HepG2 (cell line): Measurements from ENCODE around the gene SKI. TPM values are rescaled to one million over a fixed set of nuclear protein-coding genes. Genes with fewer than 3 reads are reported as not detected.
A peak's percentile ranks its signal among the peaks of the same experiment; 100 is the strongest.

Experiments
- ATAC-seq: fragments of 200-7000 bp; cut with Tn5 transposase; 3 replicates; pipeline ENCODE4 v1.9.1; 2020; ENCODE audit warnings: mild to moderate bottlenecking, moderate library complexity
- BruUV-seq: library from RNA; stranded (reverse); fragments of 400-500 nt; replicated peaks from 2 replicates; lab custom pipeline; 2021; lab: Mats Ljungman, UMichigan
- CTCF ChIA-PET: fragments of 300-600 bp; formaldehyde crosslinking; extraction: SDS; loops from one replicate; lab custom pipeline; 2021; ENCODE audit warnings: low total read pairs, inconsistent platforms, low intra/inter-chr PET ratio; lab: Yijun Ruan, JAX
- POLR2A ChIA-PET: fragments of 350-600 bp; sonication (Branson Sonifier 250); formaldehyde crosslinking; loops from one replicate; lab custom pipeline; 2020; ENCODE audit warnings: antibody characterized with exemption, inconsistent platforms; lab: Yijun Ruan, JAX
- DNase-seq: peaks from one replicate; pipeline ENCODE4 v3.0.0-alpha.2; 2015; ENCODE audit warnings: low spot score
- FAIRE-seq: peaks from 3 replicates; lab custom pipeline; 2011; peaks lifted over from hg19 to GRCh38; lab: Jason Lieb, UNC
- H2AFZ ChIP-seq: one replicate; pipeline ENCODE4 v1.6.1; 2011; ENCODE audit warnings: low read length, inconsistent platforms
- H3K27ac ChIP-seq: fragments of 300-600 bp; 3 replicates; pipeline ENCODE4 v1.8.0; 2011; ENCODE audit warnings: mixed run types, mild to moderate bottlenecking, mixed read lengths, low read length, inconsistent platforms; ENCODE audit not compliant: insufficient read depth; ENCODE audit errors: extremely low read length
- H3K27me3 ChIP-seq, 2 experiments: fragments of 200-600 bp in 1 of 2; 2 replicates in 1 of 2; 3 replicates in 1 of 2; pipeline versions ENCODE4 v1.6.0 to v1.8.0; 2011; ENCODE audit warnings: low read length in 2 of 2, mild to moderate bottlenecking in 2 of 2, moderate library complexity in 2 of 2, inconsistent platforms in 1 of 2; ENCODE audit not compliant: insufficient read depth in 2 of 2, control insufficient read depth in 1 of 2
- H3K36me3 ChIP-seq, 2 experiments: fragments of 200-600 bp in 1 of 2; replicated peaks in 1 of 2; 2 replicates in 1 of 2; 3 replicates in 1 of 2; pipeline versions ENCODE4 v1.5.1 to v1.8.0; 2011; ENCODE audit warnings: low read length in 2 of 2, inconsistent platforms in 1 of 2; ENCODE audit not compliant: insufficient read depth in 2 of 2, control insufficient read depth in 1 of 2
- H3K4me1 ChIP-seq: 2 replicates; pipeline ENCODE4 v1.5.1; 2012; ENCODE audit warnings: low read length, inconsistent platforms; ENCODE audit not compliant: insufficient read depth
- H3K4me2 ChIP-seq: 2 replicates; pipeline ENCODE4 v1.6.0; 2011; ENCODE audit warnings: low read depth, low read length, inconsistent platforms
- H3K4me3 ChIP-seq, 3 experiments: fragments of 200-600 bp in 1 of 3; sonication (generic), shearing (Covaris generic) in 1 of 3; replicated peaks in 1 of 3; 2 replicates each; pipeline ENCODE4 v1.5.1; 2011 to 2016; ENCODE audit warnings: low read length in 3 of 3, inconsistent platforms in 2 of 3, low read depth in 2 of 3, mild to moderate bottlenecking in 2 of 3, control low read depth in 1 of 3, mixed read lengths in 1 of 3; ENCODE audit not compliant: insufficient read depth in 1 of 3
- H3K79me2 ChIP-seq: one replicate; pipeline ENCODE4 v1.6.1; 2011; ENCODE audit warnings: low read length, inconsistent platforms; ENCODE audit not compliant: insufficient read depth
- H3K9ac ChIP-seq: 2 replicates; pipeline ENCODE4 v1.6.0; 2011; ENCODE audit warnings: mild to moderate bottlenecking, low read depth, low read length, inconsistent platforms; ENCODE audit not compliant: insufficient read depth
- H3K9me3 ChIP-seq: 2 replicates; pipeline ENCODE4 v1.5.1; 2012; ENCODE audit warnings: mild to moderate bottlenecking, low read length
- H4K20me1 ChIP-seq: 2 replicates; pipeline ENCODE4 v1.6.0; 2011; ENCODE audit warnings: inconsistent platforms, mild to moderate bottlenecking, low read length, moderate library complexity; ENCODE audit not compliant: insufficient read depth
- ATM ChIP-seq: fragments of 450-650 bp; IDR thresholded peaks from 2 replicates; pipeline ENCODE4 v1.7.1; 2017; ENCODE audit warnings: mild to moderate bottlenecking, borderline replicate concordance
- CCDC6 ChIP-seq: sonication (generic); formaldehyde crosslinking; IDR thresholded peaks from 2 replicates; pipeline ENCODE4 v1.8.1; 2022; ENCODE audit warnings: mild to moderate bottlenecking, missing genetic modification reagents, moderate library complexity
- GMEB1 ChIP-seq: sonication (generic); formaldehyde crosslinking; IDR thresholded peaks from 2 replicates; pipeline ENCODE4 v1.5.1; 2020; ENCODE audit warnings: missing genetic modification reagents, mild to moderate bottlenecking, borderline replicate concordance
- MXD4 ChIP-seq: IDR thresholded peaks from 2 replicates; pipeline ENCODE4 v1.6.1; 2016; ENCODE audit warnings: mild to moderate bottlenecking, missing biosample characterization, missing genetic modification reagents
- PITX1 ChIP-seq: sonication (generic); formaldehyde crosslinking; IDR thresholded peaks from 2 replicates; pipeline ENCODE4 v1.5.1; 2020; ENCODE audit warnings: mild to moderate bottlenecking, missing genetic modification reagents
- STAG1 ChIP-seq: sonication (generic); formaldehyde crosslinking; IDR thresholded peaks from 2 replicates; pipeline ENCODE4 v1.4.0; 2020; ENCODE audit warnings: missing genetic modification reagents
- SYNCRIP ChIP-seq: fragments of 200-400 bp; formaldehyde crosslinking; IDR thresholded peaks from 2 replicates; pipeline ENCODE4 v1.6.1; 2018; ENCODE audit warnings: mild to moderate bottlenecking, low read depth, low read length; ENCODE audit not compliant: insufficient read depth
- TARDBP ChIP-seq: sonication (generic); formaldehyde crosslinking; IDR thresholded peaks from 2 replicates; pipeline ENCODE4 v1.8.0; 2022; ENCODE audit warnings: mild to moderate bottlenecking, missing genetic modification reagents
- YEATS4 ChIP-seq: sonication (generic); formaldehyde crosslinking; IDR thresholded peaks from 2 replicates; pipeline ENCODE4 v1.4.0; 2020; ENCODE audit warnings: missing genetic modification reagents, borderline replicate concordance
- ZEB1 ChIP-seq: IDR thresholded peaks from 2 replicates; pipeline ENCODE4 v1.6.1; 2012; ENCODE audit warnings: mild to moderate bottlenecking, low read depth, inconsistent platforms; ENCODE audit not compliant: insufficient replicate concordance
- ZKSCAN8 ChIP-seq: IDR thresholded peaks from 2 replicates; pipeline ENCODE4 v1.6.1; 2016; ENCODE audit warnings: borderline replicate concordance, missing genetic modification reagents, missing compliant biosample characterization
- ZNF331 ChIP-seq: sonication (generic); formaldehyde crosslinking; IDR thresholded peaks from 2 replicates; pipeline ENCODE4 v1.4.0; 2020; ENCODE audit warnings: missing genetic modification reagents
- ZNF557 ChIP-seq: sonication (generic); formaldehyde crosslinking; IDR thresholded peaks from 2 replicates; pipeline ENCODE4 v1.4.0; 2020; ENCODE audit warnings: missing genetic modification reagents
- ZNF710 ChIP-seq: sonication (generic); formaldehyde crosslinking; IDR thresholded peaks from 2 replicates; pipeline ENCODE4 v1.5.0; 2020; ENCODE audit warnings: mild to moderate bottlenecking, missing genetic modification reagents, borderline replicate concordance
- WGBS: methylation state at CpG from one replicate; pipeline ENCODE4 v1.1.6; 2017; ENCODE audit warnings: low lambda C conversion rate; 5-methylcytosine and 5-hydroxymethylcytosine counted together
- in situ Hi-C: cut with HindIII; loops from 2 replicates; pipeline ENCODE4 v1.10.0; 2017; ENCODE audit warnings: low pct_unique_long_range_greater_than_20kb; ENCODE audit not compliant: extremely low pct_ligation_motif_present
- intact Hi-C: fragments of 100-400 bp; cut with micrococcal nuclease; formaldehyde crosslinking; loops from one replicate; pipeline ENCODE4 v1.10.0; 2022; ENCODE audit not compliant: unreplicated experiment
- polyA plus RNA-seq, 8 experiments: library from polyadenylated mRNA; depleted of rRNA in 3 of 8; stranded (reverse) in 7 of 8; unstranded in 1 of 8; fragments of >200 nt; fragmentation: Illumina TruSeq in 4 of 8; extraction: Trizol in 4 of 8; gene quantifications; 2 replicates each; pipeline versions ENCODE4 v1.2.1 to v1.2.3, GENCODE V29; 2011 to 2016; ENCODE audit warnings: low read depth in 4 of 8, missing spikeins in 1 of 8, mixed read lengths in 1 of 8; ENCODE audit not compliant: insufficient read depth in 1 of 8
- total RNA-seq, 5 experiments: library from RNA; depleted of rRNA; stranded (reverse); fragments of >200 nt; fragmentation: Illumina TruSeq; extraction: Trizol; gene quantifications; 2 replicates each; pipeline ENCODE4 v1.2.3, GENCODE V29; 2016; ENCODE audit warnings: low read depth in 1 of 5
- TF ChIP-seq, protein P1 (sequence below): sonication (generic); formaldehyde crosslinking; IDR thresholded peaks from 2 replicates; pipeline ENCODE4 v1.4.0; 2020; ENCODE audit warnings: missing genetic modification reagents

SKI gene
- total and polyA plus RNA-seq, 2 of the 13 experiments (the other 11 are each of a cell fraction or from before 2014, with no cell fraction given), result 4.7 to 6.9 TPM

DNA sequence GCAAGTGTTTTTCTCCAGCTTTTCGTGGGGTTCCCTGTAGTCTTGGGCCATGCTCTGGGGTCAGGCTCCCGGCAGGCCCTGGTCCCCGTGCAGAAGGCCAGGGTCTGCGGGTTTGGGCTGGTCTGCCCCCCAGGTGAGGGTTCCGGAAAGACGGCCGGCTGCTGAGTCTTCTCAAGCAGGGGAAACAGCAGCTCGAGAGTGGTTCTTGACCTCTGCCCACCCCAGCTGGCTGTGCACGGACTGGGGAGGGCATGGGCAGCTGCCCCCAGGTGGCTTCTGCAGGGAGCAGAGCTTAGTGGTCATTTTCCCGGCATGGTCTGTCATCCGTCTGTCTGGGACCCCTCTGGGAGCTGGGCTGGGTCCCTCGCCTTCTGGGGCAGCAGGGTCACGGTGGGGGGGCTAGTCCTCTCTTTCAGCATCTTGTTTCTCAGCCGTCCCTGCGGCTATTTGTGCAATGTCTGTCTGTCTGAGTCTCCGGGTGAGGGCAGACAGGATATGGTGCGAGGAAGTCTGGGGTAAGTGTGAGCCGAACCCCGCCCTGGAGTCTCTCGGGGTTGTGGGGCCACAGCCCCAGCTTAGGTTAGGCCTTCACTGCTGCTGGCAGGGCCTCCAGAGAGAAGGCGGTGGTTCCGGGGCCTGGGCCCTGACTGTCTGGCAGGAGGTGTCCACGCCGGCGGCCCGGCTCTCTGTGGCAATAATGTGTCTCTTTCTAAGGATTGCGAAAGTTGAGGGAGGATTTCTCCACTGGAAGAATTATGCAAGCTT, 6.1 kb downstream of the SKI start (continued):
- TF ChIP-seq TARDBP (CRISPR knock-in tag), result peak; percentile 68; the same call in 1 of the 2 replicates
- TF ChIP-seq STAG1 (CRISPR knock-in tag), result peak; percentile 23; the same call in 1 of the 2 replicates
- TF ChIP-seq ZEB1, result no peak
- TF ChIP-seq SYNCRIP, result no peak

DNA sequence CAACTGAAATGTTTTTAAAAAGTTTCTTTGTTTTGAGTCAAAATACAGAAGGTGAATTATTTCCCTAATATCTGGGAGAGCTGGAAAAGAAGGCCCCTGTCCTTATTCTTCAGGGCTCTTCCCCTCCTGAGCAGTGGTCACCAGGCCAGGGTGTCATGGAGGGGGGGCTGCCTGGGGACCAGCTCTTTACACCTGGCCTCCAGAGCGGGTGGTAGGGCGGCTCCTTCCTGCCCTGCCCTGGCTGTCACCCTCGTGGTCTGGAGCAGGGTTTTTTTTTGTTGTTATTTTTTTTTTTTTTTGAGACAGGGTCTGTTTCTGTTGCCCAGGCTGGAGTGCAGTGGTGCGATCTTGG, 6.6 kb downstream of the SKI start:
- POLR2A ChIA-PET, result interaction anchor here (0.6 to 9.9 kb wide), 14 partner anchors 15 to 178 kb away, joined by 3 to 178 read pairs (median 8); partner anchors contain the start of genes FAAP20, MORN1, PEX10 and RER1
- in situ Hi-C loops (loop anchor here (5.0 kb wide), 1 partner anchor 37 kb away; no protein-coding TSS in a partner anchor), intact Hi-C loops (loop anchor here (1.0 to 5.0 kb wide), 3 partner anchors 14 to 37 kb away; no protein-coding TSS in a partner anchor)
- Histone ChIP-seq H3K4me1 (peaks cover 74% of the 10 kb centered on the region), H4K20me1 (peaks cover 86% of the 10 kb centered on the region), H3K9ac (no peak overlapping the region), H3K4me2 (peak overlapping the region; percentile 95), H3K27ac (peak overlapping the region; percentile 81), H3K79me2 (peaks cover 93% of the 10 kb centered on the region), H3K9me3 (no peaks in the 10 kb centered on the region), H3K27me3 (no peaks in the 10 kb centered on the region; a peak in 1 of 5 replicates), H3K4me3 (peak overlapping the region in 2 of 3 experiments; percentile 95 to 96; a peak in 3 of 6 replicates), H3K36me3 (peaks cover 4 to 12% of the 10 kb centered on the region in 2 experiments; a peak in 3 of 5 replicates), H2AFZ (no peak overlapping the region)
- no peak for DNase-seq
- CTCF ChIA-PET, result no interaction called here
- peak; percentile 12 for ATAC-seq
- 2% methylated on average over 4 of the region's 4 CpGs for WGBS
- no TSS peak for BruUV-seq
- FAIRE-seq, result no peak
- TF ChIP-seq ZNF710 (0 out of 2 replicates have a peak, but pooled peaks have one; percentile 23), ATM (no peak), YEATS4 (CRISPR knock-in tag) (no peak), ZNF331 (CRISPR knock-in tag) (no peak), MXD4 (CRISPR knock-in tag) (peak; percentile 20), GMEB1 (CRISPR knock-in tag) (no peak), ZNF557 (CRISPR knock-in tag) (no peak), CCDC6 (CRISPR knock-in tag) (no peak), ZKSCAN8 (CRISPR knock-in tag) (0 out of 2 replicates have a peak, but pooled peaks have one; percentile 17), PITX1 (CRISPR knock-in tag) (peak; percentile 27)
- TF ChIP-seq, protein P1, sequence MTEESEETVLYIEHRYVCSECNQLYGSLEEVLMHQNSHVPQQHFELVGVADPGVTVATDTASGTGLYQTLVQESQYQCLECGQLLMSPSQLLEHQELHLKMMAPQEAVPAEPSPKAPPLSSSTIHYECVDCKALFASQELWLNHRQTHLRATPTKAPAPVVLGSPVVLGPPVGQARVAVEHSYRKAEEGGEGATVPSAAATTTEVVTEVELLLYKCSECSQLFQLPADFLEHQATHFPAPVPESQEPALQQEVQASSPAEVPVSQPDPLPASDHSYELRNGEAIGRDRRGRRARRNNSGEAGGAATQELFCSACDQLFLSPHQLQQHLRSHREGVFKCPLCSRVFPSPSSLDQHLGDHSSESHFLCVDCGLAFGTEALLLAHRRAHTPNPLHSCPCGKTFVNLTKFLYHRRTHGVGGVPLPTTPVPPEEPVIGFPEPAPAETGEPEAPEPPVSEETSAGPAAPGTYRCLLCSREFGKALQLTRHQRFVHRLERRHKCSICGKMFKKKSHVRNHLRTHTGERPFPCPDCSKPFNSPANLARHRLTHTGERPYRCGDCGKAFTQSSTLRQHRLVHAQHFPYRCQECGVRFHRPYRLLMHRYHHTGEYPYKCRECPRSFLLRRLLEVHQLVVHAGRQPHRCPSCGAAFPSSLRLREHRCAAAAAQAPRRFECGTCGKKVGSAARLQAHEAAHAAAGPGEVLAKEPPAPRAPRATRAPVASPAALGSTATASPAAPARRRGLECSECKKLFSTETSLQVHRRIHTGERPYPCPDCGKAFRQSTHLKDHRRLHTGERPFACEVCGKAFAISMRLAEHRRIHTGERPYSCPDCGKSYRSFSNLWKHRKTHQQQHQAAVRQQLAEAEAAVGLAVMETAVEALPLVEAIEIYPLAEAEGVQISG (CRISPR knock-in tag), result peak; percentile 19; the same call in 1 of the 2 replicates
